GM21390 (cell line): ENCODE measurements around the gene TUSC7.

Experiments used
- ATAC-seq: cut with Tn5 transposase; IDR thresholded peaks from one replicate; pipeline ENCODE4 v1.9.1; 2021; ENCODE audit not compliant: unreplicated experiment

Gene TUSC7

GRCh38 chr3:116709479-116709878, at the start of gene TUSC7:
TUSC7 (plus strand) TSS chr3:116709779.
- no peak for ATAC-seq

DNA sequence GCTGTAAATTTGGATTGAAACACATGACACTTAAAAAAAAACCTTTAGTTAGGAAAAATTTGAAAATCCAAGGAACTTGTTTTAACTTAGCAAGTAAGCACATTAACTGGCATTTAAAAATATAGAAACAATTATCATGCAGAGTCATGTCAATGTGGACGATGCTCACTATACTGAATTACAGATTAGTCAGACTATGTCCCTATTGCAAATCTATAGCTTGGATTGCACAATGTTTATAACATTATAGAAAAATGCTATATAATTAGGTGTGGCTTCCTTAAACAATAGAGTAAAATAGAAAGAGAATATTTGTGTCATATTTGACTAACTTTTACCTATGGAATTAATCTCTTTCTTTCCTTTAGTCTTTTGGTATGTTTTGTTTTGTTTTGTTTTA, 48.4 kb upstream of the TUSC7 start:
- no peak for ATAC-seq

DNA sequence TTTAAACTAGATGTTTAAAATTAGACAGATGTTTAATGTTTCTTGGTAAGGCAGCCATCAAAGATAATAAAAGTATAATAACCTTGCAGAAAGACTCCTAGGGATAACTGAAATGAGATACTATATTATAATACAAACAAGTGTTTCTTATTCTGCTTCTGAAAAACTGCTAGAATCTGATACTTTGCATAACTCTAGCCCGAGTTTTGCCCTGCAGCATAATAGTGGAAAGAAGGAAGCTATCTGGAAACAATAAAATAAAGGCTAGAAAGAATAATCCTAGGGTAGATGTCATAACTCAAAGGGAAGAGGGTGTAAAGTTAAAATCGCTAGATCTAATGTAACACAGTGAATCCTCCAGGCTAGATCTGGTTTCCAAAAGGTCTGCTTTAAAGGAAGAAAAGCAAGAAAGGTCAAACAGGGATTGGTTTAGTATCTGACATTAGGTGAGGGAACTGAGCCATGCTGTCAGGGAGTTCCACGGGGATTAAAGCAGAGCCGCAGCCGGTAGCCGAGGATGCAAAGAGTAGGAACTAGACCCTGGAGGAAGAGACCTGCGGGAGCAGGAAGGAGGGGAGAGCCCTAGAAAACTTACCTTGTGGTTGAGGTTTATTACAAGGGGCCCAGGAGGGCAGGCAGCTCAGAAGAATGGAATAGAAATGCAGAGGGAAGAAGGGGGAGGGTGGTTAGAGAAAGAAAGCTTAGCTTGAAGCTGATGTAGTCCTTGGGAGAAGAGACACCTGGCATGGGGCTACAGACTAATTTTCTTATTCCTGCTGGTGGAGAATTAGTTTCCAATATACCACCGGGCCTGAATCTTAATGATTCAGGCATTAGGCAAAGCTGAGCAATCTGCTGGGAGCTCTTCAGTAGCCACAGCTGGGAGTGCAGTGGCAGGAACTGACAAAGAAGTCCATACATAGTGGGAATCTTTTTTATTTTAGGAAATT, 46.1 kb upstream of the TUSC7 start:
- no peak for ATAC-seq

- no peak for ATAC-seq
These were observed 42.3 kb upstream of the TUSC7 start for GRCh38 chr3:116667324-116667723.

- ATAC-seq: no peak
These were observed 41.8 kb upstream of the TUSC7 start for GRCh38 chr3:116667791-116668190.

DNA sequence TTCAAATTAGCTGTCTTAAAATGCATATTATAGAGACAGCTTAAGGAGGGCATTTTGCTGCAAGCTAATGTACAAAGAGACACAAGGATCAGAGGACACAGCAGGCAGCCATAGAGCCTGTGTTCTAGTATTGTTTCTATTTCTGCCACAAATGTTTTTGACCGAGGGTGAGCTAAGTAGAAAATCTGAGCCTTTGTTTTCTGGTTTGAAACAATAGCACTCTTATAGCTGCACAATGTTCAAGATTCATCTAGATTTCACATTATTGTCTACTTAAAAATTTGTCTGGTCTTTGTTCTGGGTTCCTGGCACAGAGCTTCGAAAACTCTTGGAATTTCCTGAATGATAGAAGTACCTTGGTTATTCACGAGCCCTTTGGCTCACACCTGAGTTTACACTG, 40.0 kb upstream of the TUSC7 start:
- no peak for ATAC-seq

GRCh38 chr3:116671151-116671550, 38.4 kb upstream of the TUSC7 start:
- no peak for ATAC-seq

DNA sequence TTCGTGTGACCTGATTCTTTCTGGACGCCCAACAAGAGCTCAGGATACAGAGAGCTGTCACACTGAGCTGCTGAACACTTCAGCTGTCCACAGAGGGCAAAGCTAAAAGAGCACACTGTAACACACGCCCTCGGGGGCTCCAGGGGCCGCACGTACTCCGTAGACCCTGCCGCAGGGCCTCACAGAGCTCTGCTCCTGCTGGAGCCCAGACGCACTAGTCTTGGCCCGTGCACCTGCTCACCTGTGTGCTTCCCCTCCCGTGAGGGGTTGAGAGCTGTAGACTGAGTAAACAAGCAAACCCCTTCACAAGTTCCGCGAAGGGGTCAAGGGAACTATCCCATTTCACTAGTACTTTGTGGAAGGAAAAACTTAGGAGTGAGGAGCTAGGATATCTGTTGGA, 30.7 kb upstream of the TUSC7 start:
- ATAC-seq: no peak

DNA sequence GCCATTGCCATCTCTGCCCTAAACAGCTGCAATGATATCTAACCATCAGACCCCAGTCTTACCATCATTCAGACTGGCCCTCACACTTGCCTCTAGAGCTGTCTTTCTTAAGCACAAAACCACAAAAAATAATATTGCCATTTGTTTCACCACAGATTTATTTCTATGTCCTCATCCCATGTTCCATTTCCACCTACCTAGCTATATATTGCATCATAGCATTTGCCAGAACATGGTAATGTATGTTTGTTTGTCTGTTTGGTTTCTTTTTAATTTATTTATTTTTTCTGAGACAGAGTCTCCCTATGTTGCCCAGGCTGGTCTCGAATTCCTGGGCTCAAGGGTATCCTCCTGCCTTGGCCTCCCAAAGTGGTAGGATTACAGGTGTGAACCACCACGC, 18.5 kb upstream of the TUSC7 start:
- ATAC-seq: no peak

DNA sequence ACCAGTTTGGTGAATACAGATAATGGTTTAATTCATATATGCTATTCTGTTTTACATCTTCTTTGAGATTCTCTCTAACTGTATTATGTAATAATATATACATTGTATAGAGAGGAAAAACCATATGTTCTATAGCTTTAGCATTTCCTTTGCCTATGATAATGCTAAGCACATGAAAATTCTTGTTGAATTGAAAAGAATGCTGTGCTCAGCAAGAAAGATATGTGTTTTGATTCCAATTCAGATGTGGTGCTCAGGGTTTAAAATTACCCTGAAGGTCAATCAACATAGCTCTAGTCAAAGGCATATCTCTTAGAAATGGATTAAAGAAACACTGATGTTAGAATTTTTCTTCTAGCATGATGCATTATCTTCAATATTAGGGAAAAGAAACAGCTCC, 8.5 kb upstream of the TUSC7 start:
- no peak for ATAC-seq

GRCh38 chr3:116702334-116702733, 7.2 kb upstream of the TUSC7 start:
- ATAC-seq: no peak

DNA sequence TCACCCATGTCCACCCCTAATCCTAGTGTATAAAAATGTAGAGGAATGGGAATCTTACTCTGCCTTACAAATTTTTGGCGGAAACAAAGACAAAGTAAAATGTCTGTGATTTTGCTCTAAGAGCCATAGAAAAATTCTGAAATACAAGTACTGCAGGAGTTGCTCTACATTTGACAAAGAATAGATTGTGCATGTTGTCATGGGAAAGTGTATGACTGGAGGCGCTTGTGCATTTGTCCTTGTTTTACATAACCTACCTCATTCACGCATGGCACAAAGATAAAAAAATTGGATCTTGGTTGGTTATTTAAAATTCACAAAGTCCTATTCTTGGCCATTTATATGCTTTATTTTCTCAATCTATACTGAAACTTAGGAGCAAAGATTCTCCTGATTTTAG, 2.0 kb upstream of the TUSC7 start:
- ATAC-seq: no peak

- no peak for ATAC-seq
These were observed 6.9 kb downstream of the TUSC7 start for GRCh38 chr3:116716490-116716889.

GRCh38 chr3:116717566-116717965, 8.0 kb downstream of the TUSC7 start:
- no peak for ATAC-seq

GRCh38 chr3:116728454-116728853, 18.9 kb downstream of the TUSC7 start:
- ATAC-seq: no peak

DNA sequence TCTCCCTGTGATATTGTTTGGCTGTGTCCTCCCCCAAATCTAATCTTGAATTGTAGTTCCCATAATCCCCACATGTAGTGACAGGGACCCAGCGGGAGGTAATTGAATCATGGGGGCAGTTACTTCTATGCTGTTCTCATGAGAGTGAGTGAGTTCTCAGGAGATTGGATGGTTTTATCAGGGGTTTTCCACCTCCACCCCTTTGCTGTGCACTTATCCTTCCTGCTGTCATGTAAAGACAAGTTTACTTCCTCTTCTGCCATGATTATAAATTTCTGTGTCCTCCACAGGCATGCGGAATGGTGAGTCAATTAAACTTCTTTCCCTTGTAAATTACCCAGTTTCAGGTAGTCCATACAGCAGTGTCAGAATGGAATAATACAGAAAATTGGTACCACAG, 24.7 kb downstream of the TUSC7 start:
- ATAC-seq: no peak

GRCh38 chr3:116739678-116740077, 30.1 kb downstream of the TUSC7 start:
- ATAC-seq: no peak

DNA sequence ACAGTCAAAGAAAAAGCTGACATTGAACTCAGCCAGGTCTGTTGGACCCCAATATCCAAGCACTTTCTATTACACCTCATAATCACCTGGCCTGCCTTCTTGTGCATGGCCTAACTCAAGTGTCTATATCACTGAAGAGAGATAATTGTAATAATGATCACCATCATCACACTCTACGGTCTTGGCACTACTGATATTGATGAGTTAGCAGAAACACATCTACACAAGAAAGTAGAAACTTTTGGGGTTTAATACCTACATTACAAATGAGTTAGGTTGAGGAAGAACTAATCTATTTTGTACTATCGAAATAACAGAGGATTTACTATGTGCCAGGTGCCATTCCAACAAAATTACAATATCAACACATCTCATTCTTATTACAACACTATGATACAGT, 30.7 kb downstream of the TUSC7 start:
- no peak for ATAC-seq

DNA sequence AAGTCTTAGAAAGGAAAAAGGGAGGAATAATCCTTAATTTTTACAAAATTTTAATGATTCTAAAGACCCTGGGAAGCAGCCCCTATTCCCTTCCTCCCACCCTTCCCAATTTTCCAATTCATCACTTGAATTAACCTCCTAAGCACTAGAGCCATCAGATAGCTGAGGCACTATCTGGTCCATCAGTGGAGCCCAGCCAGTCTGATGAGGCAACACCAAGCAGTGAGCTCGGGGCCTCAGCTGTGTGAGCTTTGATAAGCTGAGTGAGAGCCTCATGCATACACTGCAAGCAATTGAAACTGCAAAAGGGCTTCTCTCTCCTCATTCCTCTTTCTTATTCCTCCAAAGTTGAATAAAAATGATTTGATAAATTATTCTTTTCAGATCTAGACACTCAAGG, 31.9 kb downstream of the TUSC7 start:
- ATAC-seq: no peak

DNA sequence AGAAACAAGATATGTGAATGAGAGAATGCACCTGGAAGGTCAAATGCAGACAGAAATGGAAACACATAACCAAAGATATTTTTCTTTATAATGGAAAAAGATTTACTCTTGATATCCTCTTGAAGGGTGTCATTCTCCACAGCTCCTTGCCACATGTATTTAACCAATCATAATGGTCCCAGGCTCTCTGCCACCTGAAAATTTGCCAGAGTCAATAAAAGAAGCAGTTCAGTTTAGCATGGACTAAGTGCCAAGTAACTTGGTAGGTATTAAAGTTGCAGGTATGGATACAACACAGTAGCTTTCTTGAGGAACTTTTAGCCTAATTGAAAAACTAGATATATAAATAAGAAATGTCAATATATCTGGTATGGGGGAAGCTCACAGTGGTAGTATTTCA, 33.5 kb downstream of the TUSC7 start:
- ATAC-seq: no peak

- no peak for ATAC-seq
These were observed 39.8 kb downstream of the TUSC7 start for GRCh38 chr3:116749388-116749787.

DNA sequence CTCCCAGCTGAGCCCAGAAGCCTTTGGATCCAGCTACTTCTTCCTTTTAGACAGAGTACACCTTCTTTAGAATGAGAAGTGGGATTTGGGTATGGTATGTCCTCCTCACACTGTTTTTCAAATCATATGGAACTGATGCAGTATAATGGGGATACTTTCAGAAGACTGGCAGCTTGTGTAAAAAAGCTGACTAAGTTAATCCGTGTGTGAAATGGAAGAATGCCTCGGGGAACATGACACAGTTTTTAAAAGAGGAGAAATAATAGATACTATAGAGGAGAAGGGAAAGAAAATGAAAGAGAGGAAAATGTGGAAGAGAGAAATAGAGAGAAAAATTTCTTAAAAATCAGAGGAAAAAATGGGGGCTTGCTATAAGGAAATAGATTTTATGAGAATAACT, 47.7 kb downstream of the TUSC7 start:
- no peak for ATAC-seq

- no peak for ATAC-seq
These were observed 49.7 kb downstream of the TUSC7 start for GRCh38 chr3:116759316-116759715.
